ENCODE measurements around the gene ZNF768. TPM values are rescaled to one million over a fixed set of nuclear protein-coding genes. Genes with fewer than 3 reads are reported as not detected.

Gene ZNF768
- total RNA-seq, 4 donors from 2014 or later = 27.4 to 44.9 (median 32.3) TPM

GRCh38 chr16:30551781-30552180 lies 25.4 kb upstream of the ZNF768 start:
- peaks cover 0 to 2% of the 10 kb centered on the region in 2 donors for H3K4me1 ChIP-seq
- H3K27me3 ChIP-seq = no peaks in the 10 kb centered on the region
- WGBS, 2 donors = 58 to 67% methylated on average over 3 of the region's 3 CpGs
- intact Hi-C loops (cut with DNase I) = no loop called here
- peaks cover 11% of the 10 kb centered on the region in 2 donors for H3K36me3 ChIP-seq
- no peak overlapping the region for H3K27ac ChIP-seq
- H3K4me3 ChIP-seq (replicated peaks in 1 of 3) = no peak overlapping the region
- H3K9me3 ChIP-seq = no peaks in the 10 kb centered on the region
- TF ChIP-seq CTCF (IDR thresholded peaks at IDR 0.05) = no peak
- no peak for TF ChIP-seq POLR2A (IDR thresholded peaks at IDR 0.05)
- DNase-seq = no peak

- no peak for DNase-seq
- WGBS, 2 donors = 77 to 78% methylated on average over 8 of the region's 8 CpGs
- Histone ChIP-seq H3K9me3 (no peaks in the 10 kb centered on the region), H3K4me1 (no peaks in the 10 kb centered on the region), H3K27me3 (no peaks in the 10 kb centered on the region), H3K36me3 (no peaks in the 10 kb centered on the region), H3K4me3 (replicated peaks in 1 of 3) (no peak overlapping the region), H3K27ac (no peak overlapping the region)
- no peak for TF ChIP-seq CTCF (IDR thresholded peaks at IDR 0.05)
- no peak for TF ChIP-seq POLR2A (IDR thresholded peaks at IDR 0.05)
- intact Hi-C loops (cut with DNase I) = no loop called here
Observed at GRCh38 chr16:30548416-30549253, 22.3 kb upstream of the ZNF768 start.

- 82 to 83% methylated on average over 8 of the region's 8 CpGs for WGBS, 2 donors
- intact Hi-C loops (cut with DNase I) = no loop called here
- H3K36me3 ChIP-seq = no peaks in the 10 kb centered on the region
Observed at GRCh38 chr16:30546115-30546514, 19.7 kb upstream of the ZNF768 start.

GRCh38 chr16:30543067-30543466 lies 16.7 kb upstream of the ZNF768 start:
- Histone ChIP-seq H3K9me3 (no peaks in the 10 kb centered on the region), H3K27ac (no peak overlapping the region), H3K4me3 (replicated peaks in 1 of 3) (no peak overlapping the region), H3K36me3 (no peaks in the 10 kb centered on the region), H3K27me3 (no peaks in the 10 kb centered on the region), H3K4me1 (no peaks in the 10 kb centered on the region)
- 79 to 81% methylated on average over 5 of the region's 5 CpGs for WGBS, 2 donors
- TF ChIP-seq CTCF (IDR thresholded peaks at IDR 0.05) (no peak), POLR2A (IDR thresholded peaks at IDR 0.05) (no peak)
- no peak for DNase-seq
- intact Hi-C loops (cut with DNase I) = no loop called here

More at GRCh38 chr16:30546115-30546514, 19.7 kb upstream of the ZNF768 start:
- DNase-seq = no peak
- no peaks in the 10 kb centered on the region for H3K4me1 ChIP-seq
- TF ChIP-seq POLR2A (IDR thresholded peaks at IDR 0.05) (no peak), CTCF (IDR thresholded peaks at IDR 0.05) (no peak)
- no peak overlapping the region for H3K4me3 ChIP-seq (replicated peaks in 1 of 3)
- no peak overlapping the region for H3K27ac ChIP-seq
- no peaks in the 10 kb centered on the region for H3K27me3 ChIP-seq
- H3K9me3 ChIP-seq = no peaks in the 10 kb centered on the region

Data from thyroid gland (tissue), 4 donors.